K562 (cell line): ENCODE results near the gene ENC1. TPM values are rescaled to one million over a fixed set of nuclear protein-coding genes. Genes with fewer than 3 reads are reported as not detected.

Experiments used
- ATAC-seq: fragments of 200-7000 bp; cut with Tn5 transposase; 3 replicates; pipeline ENCODE4 v1.9.1; 2020; ENCODE audit warnings: moderate library complexity
- BruUV-seq: library from RNA; stranded (reverse); fragments of 400-500 nt; replicated peaks from 2 replicates; lab custom pipeline; 2021; lab: Mats Ljungman, UMichigan
- CTCF ChIA-PET: fragments of 300-600 bp; formaldehyde crosslinking; extraction: SDS; loops from one replicate; lab custom pipeline; 2021; ENCODE audit warnings: low intra/inter-chr PET ratio; lab: Yijun Ruan, JAX
- POLR2A ChIA-PET: fragments of 300-600, 350-650 bp; sonication (Branson Sonifier 250); formaldehyde crosslinking; extraction: SDS; loops from one replicate; lab custom pipeline; 2021; ENCODE audit warnings: antibody characterized with exemption, inconsistent platforms; lab: Yijun Ruan, JAX
- DNase-seq, 4 experiments: peaks; one replicate each; pipeline versions ENCODE4 v3.0.0 to v3.0.0-alpha.2; 2011 to 2018; ENCODE audit warnings: low spot score in 3 of 4, mixed read lengths in 3 of 4; ENCODE audit errors: extremely low read depth in 1 of 4
- FAIRE-seq: peaks from 2 replicates; lab custom pipeline; 2011; peaks lifted over from hg19 to GRCh38; lab: Jason Lieb, UNC
- H2AFZ ChIP-seq: 2 replicates; pipeline ENCODE4 v1.6.0; 2011; ENCODE audit warnings: low read depth, low read length, control low read depth, inconsistent platforms
- H3K27ac ChIP-seq: fragments of 200-600 bp; 3 replicates; pipeline ENCODE4 v1.8.0; 2011; ENCODE audit warnings: low read depth, mild to moderate bottlenecking, control low read depth, inconsistent platforms, low read length, moderate library complexity, mixed read lengths; ENCODE audit errors: extremely low read depth
- H3K27me3 ChIP-seq, 2 experiments: fragments of 300-600 bp in 1 of 2; 2 replicates in 1 of 2; 3 replicates in 1 of 2; pipeline versions ENCODE4 v1.6.0 to v1.8.0; 2011; ENCODE audit warnings: inconsistent platforms in 2 of 2, low read length in 2 of 2, mild to moderate bottlenecking in 1 of 2, mixed read lengths in 1 of 2, moderate library complexity in 1 of 2; ENCODE audit not compliant: control insufficient read depth in 2 of 2, insufficient read depth in 2 of 2
- H3K36me3 ChIP-seq: fragments of 300-600 bp; 3 replicates; pipeline ENCODE4 v1.8.0; 2011; ENCODE audit warnings: mild to moderate bottlenecking, low read length, inconsistent platforms; ENCODE audit not compliant: control insufficient read depth, insufficient read depth
- H3K4me1 ChIP-seq, 2 experiments: fragments of 200-600 bp in 1 of 2; replicated peaks in 1 of 2; 2 replicates in 1 of 2; 3 replicates in 1 of 2; pipeline versions ENCODE4 v1.5.1 to v1.8.0; 2011; ENCODE audit warnings: inconsistent platforms in 2 of 2, low read length in 2 of 2, mild to moderate bottlenecking in 1 of 2, mixed read lengths in 1 of 2, moderate library complexity in 1 of 2; ENCODE audit not compliant: control insufficient read depth in 2 of 2, insufficient read depth in 2 of 2
- H3K4me2 ChIP-seq: 2 replicates; pipeline ENCODE4 v1.6.1; 2011; ENCODE audit warnings: low read length, control low read depth, inconsistent platforms, mixed read lengths; ENCODE audit not compliant: insufficient read depth
- H3K4me3 ChIP-seq: fragments of 200-600 bp; sonication (generic), shearing (Covaris generic); 2 replicates; pipeline ENCODE4 v1.5.1; 2016; ENCODE audit warnings: control low read depth, inconsistent platforms
- H3K79me2 ChIP-seq: fragments of 200-600 bp; 3 replicates; pipeline ENCODE4 v1.8.0; 2011; ENCODE audit warnings: low read length, inconsistent platforms; ENCODE audit not compliant: control insufficient read depth, insufficient read depth
- H3K9ac ChIP-seq, 2 experiments: 2 replicates each; pipeline versions ENCODE4 v1.6.0 to v1.6.1; 2011; ENCODE audit warnings: low read depth in 2 of 2, low read length in 2 of 2, control low read depth in 1 of 2, inconsistent platforms in 1 of 2, mild to moderate bottlenecking in 1 of 2, mixed read lengths in 1 of 2; ENCODE audit not compliant: insufficient read depth in 1 of 2
- H3K9me1 ChIP-seq: one replicate; pipeline ENCODE4 v1.6.0; 2011; ENCODE audit warnings: inconsistent platforms, mild to moderate bottlenecking, low read length, moderate library complexity; ENCODE audit not compliant: control insufficient read depth, insufficient read depth
- H3K9me3 ChIP-seq: replicated peaks from 2 replicates; pipeline ENCODE4 v1.5.1; 2011; ENCODE audit warnings: low read depth, low read length, inconsistent platforms; ENCODE audit not compliant: control insufficient read depth, insufficient read depth
- H4K20me1 ChIP-seq: replicated peaks from 2 replicates; pipeline ENCODE4 v1.6.1; 2011; ENCODE audit warnings: low read length, inconsistent platforms, mixed read lengths; ENCODE audit not compliant: control insufficient read depth, insufficient read depth
- C11orf30 ChIP-seq: fragments of 450-650 bp; IDR thresholded peaks from 2 replicates; pipeline ENCODE4 v1.6.1; 2016; ENCODE audit warnings: low read depth, mild to moderate bottlenecking
- CBFA2T3 ChIP-seq: fragments of 450-650 bp; IDR thresholded peaks from 2 replicates; pipeline ENCODE4 v1.6.1; 2017
- CEBPB ChIP-seq: fragments of 450-650 bp; IDR thresholded peaks from 2 replicates; pipeline ENCODE4 v1.6.1; 2016; ENCODE audit warnings: missing genetic modification characterization, missing compliant biosample characterization
- CEBPG ChIP-seq, 3 experiments: fragments of 200-800 bp in 1 of 3; sonication (Bioruptor generic) in 1 of 3; sonication (generic) in 1 of 3; formaldehyde crosslinking in 1 of 3; IDR thresholded peaks in 2 of 3; conservative IDR thresholded peaks in 1 of 3; 2 replicates each; pipeline versions ENCODE4 v1.6.1 to v1.8.0; 2016 to 2022; ENCODE audit warnings: missing compliant biosample characterization in 2 of 3, missing genetic modification characterization in 2 of 3, mild to moderate bottlenecking in 1 of 3, missing genetic modification reagents in 1 of 3
- CREM ChIP-seq: IDR thresholded peaks from 2 replicates; pipeline ENCODE4 v1.6.1; 2014; ENCODE audit warnings: antibody characterized with exemption, low read depth
- DIDO1 ChIP-seq: fragments of 450-650 bp; IDR thresholded peaks from 2 replicates; pipeline ENCODE4 v1.6.1; 2016; ENCODE audit warnings: low read depth, missing biosample characterization, missing genetic modification characterization
- MAFG ChIP-seq: fragments of 450-650 bp; conservative IDR thresholded peaks from 2 replicates; pipeline ENCODE4 v1.6.1; 2016; ENCODE audit warnings: missing genetic modification characterization, missing compliant biosample characterization
- MAFK ChIP-seq: IDR thresholded peaks from 2 replicates; pipeline ENCODE4 v1.6.1; 2011; ENCODE audit warnings: low read length, improper control_type of control experiment
- MYNN ChIP-seq, 2 experiments: sonication (generic); formaldehyde crosslinking in 1 of 2; IDR thresholded peaks; 2 replicates each; pipeline versions ENCODE4 v1.5.0 to v1.6.1; 2016 to 2020; ENCODE audit warnings: antibody characterized with exemption in 1 of 2, missing genetic modification reagents in 1 of 2
- TCF7 ChIP-seq: sonication (generic); IDR thresholded peaks from 2 replicates; pipeline ENCODE4 v1.6.1; 2016; ENCODE audit warnings: antibody characterized with exemption, borderline replicate concordance
- TEAD1 ChIP-seq, 2 experiments: fragments of 450-650 bp in 1 of 2; sonication (generic) in 1 of 2; formaldehyde crosslinking; IDR thresholded peaks; 2 replicates each; pipeline versions ENCODE4 v1.4.0 to v1.8.0; 2020 to 2022; ENCODE audit warnings: mild to moderate bottlenecking in 2 of 2, missing genetic modification reagents in 1 of 2
- ZFP1 ChIP-seq: fragments of 450-650 bp; formaldehyde crosslinking; IDR thresholded peaks from 2 replicates; pipeline ENCODE4 v1.4.0; 2020; ENCODE audit warnings: mild to moderate bottlenecking, mixed read lengths
- ZNF316 ChIP-seq: fragments of 450-650 bp; IDR thresholded peaks from 2 replicates; pipeline ENCODE4 v1.6.1; 2016
- WGBS: fragments of 100-300 bp; shearing (Covaris generic); methylation state at CpG from one replicate; pipeline ENCODE4 v1.1.6; 2016; ENCODE audit warnings: low coverage, mixed read lengths; ENCODE audit not compliant: insufficient coverage; ENCODE audit errors: missing lambda C conversion rate; 5-methylcytosine and 5-hydroxymethylcytosine counted together
- in situ Hi-C: fragments of 300-500 bp; cut with MboI; formaldehyde crosslinking; loops from 4 replicates; pipeline ENCODE4 v1.15.0; 2018; ENCODE audit warnings: inconsistent platforms, mixed read lengths
- intact Hi-C: fragments of 100-400 bp; cut with micrococcal nuclease; formaldehyde crosslinking; loops from 2 replicates; pipeline ENCODE4 v1.14.2; 2022
- polyA plus RNA-seq, 8 experiments: library from polyadenylated mRNA; depleted of rRNA in 4 of 8; stranded (reverse) in 5 of 8; unstranded in 3 of 8; fragments of >200 nt; fragmentation: Nextera tagmentation in 2 of 8; fragmentation: Illumina TruSeq in 1 of 8; extraction: Ambion mirVana in 2 of 8; extraction: Trizol in 1 of 8; gene quantifications; 2 replicates each; pipeline versions ENCODE4 v1.2.1 to v1.2.3, GENCODE V29; 2011 to 2014; ENCODE audit warnings: inconsistent platforms in 1 of 8, missing spikeins in 1 of 8
- total RNA-seq, 7 experiments: library from RNA; depleted of rRNA in 6 of 7; stranded (reverse); fragments of >200 nt in 6 of 7; fragmentation: Illumina TruSeq in 2 of 7; extraction: Trizol in 2 of 7; gene quantifications; 2 replicates each; pipeline versions ENCODE4 v1.2.1 to v1.2.3, GENCODE V29; 2011 to 2021; ENCODE audit warnings: low replicate concordance in 1 of 7
- TF ChIP-seq, protein P1 (sequence below): fragments of 200-800 bp; sonication (Bioruptor generic); IDR thresholded peaks from 2 replicates; pipeline ENCODE4 v1.6.1; 2017; ENCODE audit warnings: missing genetic modification characterization, missing compliant biosample characterization

The ENC1 gene
- total and polyA plus RNA-seq, 9 of the 15 experiments (the other 6 are each of a cell fraction or from before 2014, with no cell fraction given): 0.17 to 3.2 (median 0.97) TPM

GRCh38 chr5:74643111-74643562 is 2.6 kb upstream of the ENC1 start:
- Histone ChIP-seq H3K27ac (peak overlapping the region; percentile 5; the same call in 1 of the 3 replicates), H3K79me2 (no peaks in the 10 kb centered on the region), H2AFZ (no peak overlapping the region), H4K20me1 (no peaks in the 10 kb centered on the region), H3K4me3 (no peak overlapping the region), H3K27me3 (peaks cover 17 to 42% of the 10 kb centered on the region in 2 experiments; a peak in 4 of 5 replicates), H3K4me2 (no peak overlapping the region), H3K9me1 (no peaks in the 10 kb centered on the region), H3K9ac (no peak overlapping the region), H3K4me1 (peaks cover 9 to 19% of the 10 kb centered on the region in 2 experiments; a peak in 3 of 5 replicates), H3K36me3 (no peaks in the 10 kb centered on the region), H3K9me3 (no peaks in the 10 kb centered on the region)
- POLR2A ChIA-PET: interaction anchor here (0.6 kb wide), 1 partner anchor 513 kb away, joined by 3 read pairs; no protein-coding TSS in a partner anchor
- no peak for ATAC-seq
- intact Hi-C loops: loop anchor here (5.0 kb wide), 2 partner anchors 251 to 431 kb away; no protein-coding TSS in a partner anchor
- BruUV-seq: no TSS peak
- TF ChIP-seq C11orf30 (peak; percentile 84), TEAD1 (CRISPR knock-in tag; IDR thresholded peaks at IDR 0.05) (peak in 1 of 2 experiments; percentile 66; a peak in 1 of 4 replicates), MYNN (IDR thresholded peaks at IDR 0.05) (no peak), MYNN (CRISPR knock-in tag; IDR thresholded peaks at IDR 0.05) (no peak), CBFA2T3 (peak; percentile 14; the same call in 1 of the 2 replicates), CEBPG (CRISPR knock-in tag; IDR thresholded peaks at IDR 0.05) (peak; percentile 79), CEBPG (tag; conservative IDR thresholded peaks at IDR 0.05 in 1 of 2, IDR thresholded peaks at IDR 0.05 in 1 of 2) (peak; percentile 45 to 79; a peak in 3 of 4 replicates), MAFK (0 out of 2 replicates have a peak, but pooled peaks have one; percentile 2), CREM (peak; percentile 59), CEBPB (peak; percentile 79), TCF7 (no peak), DIDO1 (tag) (no peak), MAFG (peak; percentile 85), ZFP1 (CRISPR knock-in tag) (no peak), ZNF316 (peak; percentile 90)
- TF ChIP-seq, protein P1, sequence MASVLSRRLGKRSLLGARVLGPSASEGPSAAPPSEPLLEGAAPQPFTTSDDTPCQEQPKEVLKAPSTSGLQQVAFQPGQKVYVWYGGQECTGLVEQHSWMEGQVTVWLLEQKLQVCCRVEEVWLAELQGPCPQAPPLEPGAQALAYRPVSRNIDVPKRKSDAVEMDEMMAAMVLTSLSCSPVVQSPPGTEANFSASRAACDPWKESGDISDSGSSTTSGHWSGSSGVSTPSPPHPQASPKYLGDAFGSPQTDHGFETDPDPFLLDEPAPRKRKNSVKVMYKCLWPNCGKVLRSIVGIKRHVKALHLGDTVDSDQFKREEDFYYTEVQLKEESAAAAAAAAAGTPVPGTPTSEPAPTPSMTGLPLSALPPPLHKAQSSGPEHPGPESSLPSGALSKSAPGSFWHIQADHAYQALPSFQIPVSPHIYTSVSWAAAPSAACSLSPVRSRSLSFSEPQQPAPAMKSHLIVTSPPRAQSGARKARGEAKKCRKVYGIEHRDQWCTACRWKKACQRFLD: no peak
- 8% methylated on average over 4 of the region's 4 CpGs for WGBS
- in situ Hi-C loops: loop anchor here (25.0 kb wide), 1 partner anchor 606 kb away; no protein-coding TSS in a partner anchor
- DNase-seq: peak in 1 of 4 experiments; percentile 34
- no peak for FAIRE-seq
- CTCF ChIA-PET: no interaction called here
